HG03432 (cell line): Measurements from ENCODE around the gene HMG20A.

ENCODE experiments used
- ATAC-seq: cut with Tn5 transposase; IDR thresholded peaks from one replicate; pipeline ENCODE4 v1.9.1; 2021; ENCODE audit warnings: mild to moderate bottlenecking, moderate library complexity; ENCODE audit not compliant: unreplicated experiment

Gene HMG20A

DNA sequence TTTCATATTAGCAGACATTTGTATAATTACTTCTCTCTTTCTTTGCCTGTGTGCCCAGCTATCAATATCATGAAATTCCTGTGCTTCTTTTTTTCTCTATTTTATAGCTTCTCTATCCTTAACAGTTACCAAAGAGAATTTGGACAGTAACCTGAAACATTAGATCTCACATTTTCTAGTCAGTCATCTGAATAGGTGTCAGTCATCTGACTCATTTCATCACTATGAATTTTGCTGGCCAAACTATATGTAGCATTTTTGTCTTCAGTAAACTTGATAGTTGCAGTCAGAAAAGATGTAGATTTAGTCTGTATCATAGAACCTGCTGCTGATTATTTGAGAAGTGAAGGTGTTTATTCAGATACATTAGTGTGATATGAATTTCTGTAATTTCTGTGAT, 52.6 kb downstream of the HMG20A start:
- ATAC-seq: no peak

DNA sequence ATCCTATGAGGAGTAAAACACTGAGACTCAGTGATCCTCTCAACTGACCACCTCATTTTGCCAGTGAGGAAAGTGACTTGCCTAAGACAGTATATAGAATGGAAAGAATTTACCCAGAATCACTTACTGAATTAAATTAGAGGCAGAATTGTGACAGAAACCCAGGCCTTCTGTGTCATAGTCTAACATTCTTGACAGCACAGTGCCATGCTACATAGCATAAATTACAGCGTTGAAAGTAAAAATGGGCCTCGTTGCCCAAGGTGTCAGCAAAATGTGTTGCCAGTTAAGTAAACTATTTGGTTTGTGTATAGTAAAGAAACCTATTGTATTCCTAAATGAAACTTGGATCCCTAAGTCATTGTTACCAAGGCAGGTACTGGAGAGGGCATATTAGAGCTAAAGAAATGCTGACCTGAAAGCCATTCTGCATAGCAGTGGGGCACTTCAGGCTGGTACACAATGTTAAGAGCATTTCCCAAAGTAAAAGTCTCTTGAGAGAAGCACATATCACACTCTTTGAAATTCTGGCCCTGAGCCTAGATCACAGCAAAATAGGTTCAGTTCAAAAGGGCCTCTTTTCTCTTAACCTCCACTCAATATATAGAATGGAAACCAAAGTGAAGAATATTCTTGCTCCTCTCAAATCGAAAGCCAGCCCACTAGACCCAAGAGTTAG, 53.8 kb downstream of the HMG20A start:
- no peak for ATAC-seq

DNA sequence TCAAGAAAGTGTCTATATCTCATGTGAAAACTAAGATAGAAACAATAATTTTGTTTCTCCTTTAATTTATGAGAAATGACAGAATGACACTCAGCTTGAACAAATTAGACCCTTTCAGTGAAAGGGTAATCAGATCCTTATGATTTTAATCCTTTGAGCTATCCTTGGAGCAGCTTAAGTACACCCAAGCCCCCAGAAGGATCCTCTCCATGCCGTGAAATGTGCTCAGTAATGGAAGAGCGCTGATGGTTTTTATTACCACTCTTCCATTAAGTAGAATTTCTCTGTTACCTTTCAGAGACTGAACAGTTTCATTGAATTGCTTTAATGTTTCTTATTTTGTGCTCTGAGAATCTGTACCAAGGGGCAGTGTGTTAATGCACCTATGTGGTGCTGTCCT, 54.3 kb downstream of the HMG20A start:
- ATAC-seq: no peak

DNA sequence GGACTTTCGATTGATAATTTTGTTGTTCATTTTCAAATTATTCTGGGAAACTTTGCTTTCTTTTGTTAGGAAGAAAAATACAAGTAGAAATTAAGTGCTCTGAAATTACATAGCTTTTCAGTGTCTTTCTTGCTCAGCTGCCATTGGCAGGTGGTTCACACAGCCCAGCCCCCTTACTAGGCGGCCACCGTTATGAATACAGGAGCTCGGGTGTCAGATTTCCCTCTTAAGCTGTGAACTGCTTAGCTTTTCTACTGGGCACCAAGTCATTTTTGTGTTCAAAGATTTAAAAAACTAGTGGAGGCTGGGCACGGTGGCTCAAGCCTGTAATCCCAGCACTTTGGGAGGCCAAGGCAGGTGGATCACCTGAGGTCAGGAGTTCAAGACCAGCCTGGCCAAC, 55.2 kb downstream of the HMG20A start:
- ATAC-seq: no peak

DNA sequence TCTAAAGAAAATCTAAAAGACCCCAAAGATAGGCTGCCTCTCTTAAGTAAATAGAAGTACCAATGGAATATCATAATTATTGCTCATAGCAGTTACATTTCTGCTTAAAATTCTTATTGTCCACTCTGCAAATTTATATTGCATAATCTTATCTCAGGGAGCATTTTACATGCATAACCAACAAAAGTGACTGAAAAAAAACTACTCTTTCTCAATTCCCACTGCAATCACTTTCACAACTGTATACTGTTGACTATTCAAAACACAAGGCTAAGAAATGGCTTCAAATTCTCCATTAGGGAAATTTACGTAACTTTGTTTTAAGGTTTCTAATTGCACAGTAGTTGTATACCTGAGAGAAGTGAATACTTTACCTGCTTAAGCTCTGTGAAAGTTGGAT, 56.3 kb downstream of the HMG20A start:
- ATAC-seq: no peak

DNA sequence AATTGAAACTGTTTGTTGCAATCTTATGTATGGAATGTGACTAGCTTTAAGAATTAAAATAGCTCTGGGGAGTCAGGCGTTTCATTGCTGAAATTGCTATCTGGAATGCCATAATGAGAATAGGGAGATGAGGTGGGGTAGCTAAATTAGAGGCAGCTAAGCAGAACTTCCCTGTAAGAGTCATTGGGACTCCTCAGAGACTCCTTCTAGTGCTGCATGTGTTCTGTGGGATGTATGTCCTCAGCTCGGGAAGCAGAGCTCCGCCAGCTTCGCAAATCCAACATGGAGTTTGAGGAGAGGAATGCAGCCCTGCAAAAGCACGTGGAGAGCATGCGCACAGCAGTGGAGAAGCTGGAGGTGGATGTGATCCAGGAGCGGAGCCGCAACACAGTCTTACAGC, 57.4 kb downstream of the HMG20A start:
- ATAC-seq: no peak

DNA sequence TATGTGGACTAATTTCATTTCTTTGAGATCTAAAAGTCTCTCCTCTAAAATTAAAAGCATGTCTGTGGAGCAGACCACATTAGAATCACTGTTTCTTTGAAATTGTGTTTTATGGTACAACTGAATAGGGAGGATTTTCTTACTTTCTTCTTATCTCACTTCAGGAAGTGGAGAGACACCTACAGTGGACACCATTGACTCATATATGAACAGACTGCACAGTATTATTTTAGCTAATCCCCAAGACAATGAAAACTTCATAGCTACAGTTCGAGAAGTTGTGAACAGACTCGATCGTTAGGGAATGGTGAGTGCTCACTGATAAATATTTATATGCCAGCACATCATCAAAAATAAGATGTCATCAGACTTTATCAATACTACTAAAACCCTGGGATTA, 58.3 kb downstream of the HMG20A start:
- no peak for ATAC-seq

DNA sequence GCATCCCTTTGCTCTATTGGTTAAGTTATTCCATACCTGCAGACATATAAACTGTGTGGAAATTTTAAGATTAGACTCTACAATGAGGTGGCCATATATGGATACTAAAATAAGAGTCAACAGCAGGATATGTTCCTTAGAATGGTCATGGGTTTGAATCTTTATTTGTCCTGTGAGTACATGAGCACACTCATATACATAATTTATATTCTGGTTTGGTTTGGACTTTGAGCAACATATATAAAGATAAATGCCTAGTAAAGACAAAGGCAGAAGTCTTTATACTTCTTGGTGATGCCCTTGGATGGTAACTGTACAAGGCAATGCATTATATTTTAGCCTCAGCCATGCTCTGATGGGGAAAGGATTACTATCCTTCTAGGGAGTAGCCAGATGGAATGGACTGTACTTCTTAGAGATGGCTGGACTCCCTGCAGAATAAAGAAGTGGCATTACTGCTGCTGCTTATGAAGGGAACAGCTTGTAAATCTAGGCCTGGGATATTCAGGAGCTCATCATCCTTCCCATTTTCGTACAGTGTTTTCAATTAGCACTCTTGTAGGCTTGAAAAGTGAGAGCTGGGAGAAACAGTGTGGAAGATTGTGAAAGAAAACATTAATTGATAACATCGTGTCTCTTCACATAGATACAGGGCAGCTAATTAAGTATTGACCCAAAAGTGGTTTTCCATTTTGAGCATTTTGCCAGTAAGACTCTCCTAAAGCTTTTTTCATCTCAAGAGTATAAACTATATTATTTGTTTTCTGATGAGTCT, 60.4 kb downstream of the HMG20A start:
- no peak for ATAC-seq

DNA sequence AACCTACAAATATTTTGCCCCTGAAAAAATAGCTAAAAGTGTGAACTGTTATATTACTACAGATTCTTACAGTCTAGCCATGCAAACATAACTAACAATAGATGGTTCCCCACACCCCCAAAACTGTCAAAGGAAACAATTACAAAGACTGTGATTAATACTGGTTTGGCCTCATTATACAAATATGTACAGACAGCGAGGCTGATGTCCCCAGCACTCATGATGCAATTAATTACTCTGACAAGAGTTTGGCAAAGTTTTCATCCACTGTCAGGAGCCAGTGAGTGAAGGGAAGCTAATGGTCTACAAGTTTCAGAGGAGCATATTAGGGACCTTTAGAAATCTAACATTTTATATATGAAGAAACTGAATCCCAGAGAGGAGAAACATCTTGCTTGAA, 61.0 kb downstream of the HMG20A start:
- no peak for ATAC-seq

DNA sequence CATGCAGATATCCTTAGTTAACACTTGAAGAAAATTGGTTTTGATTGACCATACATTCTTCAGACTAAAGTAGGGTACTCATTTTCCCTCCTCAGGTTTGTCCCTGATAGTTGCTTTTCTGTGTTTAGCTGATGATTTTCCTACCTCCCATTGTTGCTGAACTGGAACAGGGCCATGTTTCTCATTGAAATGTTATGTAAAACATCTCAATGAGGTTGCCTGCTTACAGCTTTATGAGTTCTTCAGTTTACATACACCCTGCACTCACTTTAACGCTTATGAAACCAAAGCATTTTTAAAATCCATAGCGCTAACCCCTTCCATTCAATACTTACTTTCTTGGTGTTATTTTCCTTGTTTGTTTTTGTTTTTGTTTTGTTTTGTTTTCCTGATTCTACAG, 61.9 kb downstream of the HMG20A start:
- ATAC-seq: no peak

DNA sequence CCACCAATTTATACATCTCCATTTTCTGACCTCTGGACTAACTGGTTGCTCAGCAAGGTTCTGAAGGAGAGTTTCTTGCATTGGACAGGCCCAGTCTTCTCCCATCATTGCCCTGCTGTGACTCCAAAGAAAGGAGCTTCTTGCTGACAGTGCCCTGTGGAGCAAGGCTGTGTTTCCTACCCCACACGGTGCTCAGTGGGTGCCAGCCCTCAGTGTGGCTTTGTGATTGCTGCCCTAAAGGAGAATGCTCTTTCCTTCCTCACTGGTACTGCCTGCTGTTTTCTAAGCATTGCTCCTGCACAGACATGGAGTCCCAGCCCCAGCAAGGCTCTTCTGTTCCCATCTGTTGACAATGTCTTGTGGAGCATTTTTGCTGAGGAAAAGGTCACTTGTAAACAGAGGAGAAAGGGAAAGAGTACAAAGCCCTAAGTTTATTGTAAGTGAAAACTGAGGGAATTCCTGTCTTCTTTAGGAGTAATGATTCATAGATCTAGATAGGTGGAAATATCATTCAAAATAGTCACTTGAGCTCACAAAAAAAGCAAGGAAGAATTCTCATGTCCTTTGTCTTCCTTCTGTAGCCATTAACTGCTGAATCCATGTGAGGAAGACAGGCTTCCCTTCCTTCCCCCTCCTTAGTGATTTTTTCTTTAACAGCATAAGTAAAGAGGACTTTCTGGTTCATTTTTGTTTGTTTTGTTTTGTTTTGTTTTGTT, 62.9 kb downstream of the HMG20A start:
- ATAC-seq: no peak

DNA sequence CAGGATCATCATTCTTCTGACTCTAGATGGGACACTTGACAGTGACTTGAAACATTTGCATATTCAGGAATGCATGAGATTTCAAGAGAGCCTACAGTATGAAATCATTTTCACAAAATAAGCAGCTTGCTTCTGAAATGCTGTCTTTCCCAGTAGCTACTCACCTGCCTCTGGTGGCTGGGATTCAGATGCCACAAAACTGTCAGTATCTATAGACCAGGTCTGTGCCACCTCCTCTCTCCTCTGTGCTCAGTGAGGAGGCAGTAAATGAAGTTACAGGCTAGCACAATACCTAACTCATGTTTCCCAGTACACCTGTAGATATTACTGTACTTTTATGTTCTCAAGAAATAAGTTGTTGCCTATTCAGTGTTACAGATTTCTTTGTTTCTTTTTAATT, 64.3 kb downstream of the HMG20A start:
- ATAC-seq: no peak

DNA sequence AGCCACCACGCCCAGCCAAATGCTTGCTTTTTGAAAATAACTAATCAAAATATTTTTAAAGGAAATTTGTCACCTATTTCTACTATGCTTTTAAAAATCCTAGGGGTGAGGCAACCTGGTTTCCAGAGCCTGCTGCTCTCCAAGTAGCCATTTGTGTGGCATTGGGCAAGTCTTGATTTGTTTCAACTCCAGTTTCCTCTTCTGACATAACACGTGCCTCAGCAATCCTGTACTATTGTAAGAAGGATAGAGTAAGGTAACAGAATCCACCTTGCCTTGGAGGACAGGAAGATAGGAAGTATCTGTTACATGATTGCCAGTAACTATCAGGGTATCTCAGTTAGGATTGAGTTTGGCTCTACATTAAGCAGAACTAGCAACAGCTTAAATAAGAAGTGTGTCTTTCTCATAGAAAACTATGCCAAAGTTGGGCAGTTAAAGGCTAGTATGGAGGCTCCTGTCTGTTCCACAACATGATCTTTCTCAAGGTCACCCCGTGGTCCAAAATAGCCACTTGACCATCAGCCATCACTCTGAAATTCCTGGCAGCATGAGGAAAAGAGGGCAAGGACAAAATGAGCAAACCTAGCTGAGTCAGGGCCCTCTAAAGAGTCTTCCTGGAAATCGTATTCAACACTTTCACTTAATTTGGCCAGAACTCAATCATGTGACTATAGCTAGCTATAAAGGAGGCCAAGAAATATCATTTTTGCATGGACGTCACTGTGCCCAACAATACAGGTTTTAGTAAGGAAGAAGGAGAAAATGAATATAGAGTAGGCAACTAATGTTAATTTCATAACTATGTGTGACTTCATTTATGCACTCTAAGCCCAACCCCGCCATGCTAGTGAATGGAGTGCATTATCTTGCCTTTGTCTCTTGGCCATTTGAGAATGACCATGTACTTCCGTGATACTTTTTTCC, 66.1 kb downstream of the HMG20A start:
- no peak for ATAC-seq

DNA sequence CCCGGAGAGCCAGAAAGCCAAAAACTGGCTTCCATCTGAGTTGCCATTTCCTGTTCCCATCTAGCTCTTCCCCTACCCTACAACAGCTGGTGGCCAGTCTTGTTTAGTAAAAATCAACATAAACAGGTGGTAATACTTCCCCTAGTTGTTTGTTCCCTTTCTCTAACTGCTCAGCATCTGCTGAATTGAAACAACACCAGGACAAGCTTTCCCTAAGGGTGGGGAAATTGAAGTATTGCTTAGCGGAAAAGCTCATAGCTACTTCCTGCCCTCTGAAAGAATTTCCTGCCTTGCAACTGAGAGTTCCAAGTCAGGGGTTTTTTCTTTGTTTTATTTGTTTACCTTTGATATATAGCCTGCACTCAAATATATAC, 66.8 kb downstream of the HMG20A start:
- ATAC-seq: no peak

DNA sequence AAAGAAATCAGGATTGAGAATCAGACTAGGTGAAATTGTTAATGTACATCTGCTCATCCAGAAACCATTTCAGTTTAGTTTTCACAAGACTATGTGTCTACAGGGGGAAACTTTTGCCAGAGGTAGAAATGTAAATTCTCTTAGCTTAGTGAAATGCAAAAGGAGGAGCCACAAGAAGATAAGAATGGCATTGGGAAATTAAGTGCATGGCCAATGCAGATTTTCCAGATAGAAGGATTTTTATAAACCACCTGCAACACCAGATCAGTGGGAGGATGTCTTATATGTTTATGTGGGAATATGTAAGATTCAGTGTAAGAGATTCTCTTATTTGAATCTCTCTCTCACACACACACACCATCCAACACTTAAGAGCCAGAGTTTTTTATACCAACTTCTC, 67.2 kb downstream of the HMG20A start:
- no peak for ATAC-seq

DNA sequence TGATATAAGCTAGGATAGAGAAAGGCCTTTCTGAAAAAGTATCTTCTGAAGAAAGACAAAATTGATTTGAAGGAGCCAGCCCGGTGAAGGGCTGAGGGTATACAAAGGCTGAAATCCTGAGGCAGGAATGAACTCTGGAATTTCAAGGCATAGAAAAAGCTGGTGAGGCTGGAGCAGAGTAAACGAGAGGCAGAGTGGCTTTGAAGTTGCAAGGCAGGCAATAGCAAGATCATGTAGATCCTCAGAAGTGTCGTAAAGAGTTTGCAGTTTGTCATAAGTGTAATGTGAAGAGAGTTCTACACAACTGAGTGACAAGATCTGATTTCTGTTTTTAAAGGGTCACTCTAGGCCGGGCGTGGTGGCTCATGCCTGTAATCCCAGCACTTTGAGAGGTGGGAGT, 69.0 kb downstream of the HMG20A start:
- ATAC-seq: no peak

DNA sequence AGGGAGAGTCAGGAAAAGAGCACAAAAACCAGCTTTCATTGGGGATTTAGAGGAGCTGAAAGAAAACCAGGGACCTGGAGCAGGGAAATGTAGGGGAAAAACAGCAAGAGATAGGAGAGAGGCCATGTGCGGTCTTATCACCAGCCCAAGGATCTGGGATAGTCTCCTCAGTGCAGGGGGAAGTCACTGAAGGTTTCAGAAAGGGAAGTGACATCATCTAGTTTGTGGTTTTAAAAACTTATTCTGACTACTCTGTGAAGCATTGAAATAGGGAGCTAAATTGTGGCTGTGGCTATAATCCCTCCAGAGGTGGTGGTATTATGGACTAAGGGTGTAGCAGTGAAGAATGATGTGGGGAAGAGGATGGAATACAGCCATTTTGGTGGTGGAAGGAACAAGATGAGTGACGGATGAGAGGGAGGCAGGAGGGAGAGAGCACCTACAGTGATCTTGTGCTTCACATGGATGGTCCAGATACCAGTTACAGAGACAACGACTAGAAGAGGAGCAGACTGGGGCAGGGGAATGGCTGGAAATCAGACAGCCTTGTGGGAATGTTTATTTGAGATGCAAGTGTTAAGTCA, 72.7 kb downstream of the HMG20A start:
- ATAC-seq: no peak

DNA sequence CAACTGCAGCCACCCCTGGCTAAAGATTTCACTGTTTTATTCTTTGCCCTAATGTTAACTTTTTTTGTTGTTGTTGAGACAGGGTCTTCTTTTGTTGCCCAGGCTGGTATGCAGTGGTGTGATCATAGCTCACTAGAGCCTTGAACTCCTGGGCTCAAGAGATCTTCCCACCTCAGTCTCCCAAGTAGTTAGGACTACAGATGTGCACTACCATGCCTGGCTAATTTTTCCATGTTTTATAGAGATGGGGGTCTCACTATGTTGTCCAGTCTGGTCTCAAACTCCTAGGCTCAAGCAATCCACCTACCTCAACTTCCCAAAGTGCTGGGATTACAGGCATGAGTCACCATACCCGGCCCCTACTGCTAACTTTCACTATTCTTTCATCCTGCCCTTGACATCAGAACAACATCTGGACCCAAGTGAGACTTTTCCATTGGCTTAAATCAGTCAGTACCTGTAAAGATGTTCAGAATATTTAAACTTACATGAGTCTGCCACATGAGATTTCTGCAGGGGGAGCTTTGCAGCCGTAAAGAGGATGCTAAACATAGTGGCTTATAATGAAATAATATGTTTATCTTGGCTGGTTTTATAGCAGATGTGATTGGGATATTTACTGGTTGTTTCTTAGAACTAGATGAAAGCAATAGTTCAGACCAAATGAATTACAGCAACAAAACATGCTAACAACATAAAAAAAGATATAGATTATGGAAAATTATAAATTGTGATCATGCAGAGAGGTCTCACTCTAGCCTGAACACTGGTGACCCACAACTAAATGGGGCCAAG, 73.6 kb downstream of the HMG20A start:
- no peak for ATAC-seq

DNA sequence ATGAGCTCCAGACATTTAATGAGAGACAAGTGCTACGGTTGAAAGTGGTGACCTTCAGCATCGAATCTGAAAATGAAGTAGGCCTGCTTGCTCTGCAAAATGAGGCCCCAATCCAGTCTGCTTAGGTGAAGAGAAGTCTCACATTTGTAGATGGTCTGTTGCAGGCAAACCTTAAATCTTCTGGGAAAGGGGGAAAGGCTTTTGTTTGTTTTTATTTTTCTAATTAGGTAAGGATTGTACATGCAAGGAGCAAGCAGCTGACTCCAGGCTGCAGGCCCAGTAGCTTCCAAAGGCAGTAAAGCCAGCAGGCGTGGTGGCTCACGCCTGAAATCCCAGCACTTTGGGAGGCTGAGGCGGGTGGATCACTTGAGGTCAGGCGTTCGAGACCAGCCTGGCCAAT, 74.3 kb downstream of the HMG20A start:
- no peak for ATAC-seq
